GM23248 (cell line): ENCODE results near the gene MYO16.

Experiments used
- EZH2 ChIP-seq: fragments of 200-600 bp; sonication (generic); IDR thresholded peaks from 2 replicates; pipeline ENCODE4 v1.6.1; 2018; ENCODE audit warnings: antibody characterized with exemption, mild to moderate bottlenecking; ENCODE audit not compliant: insufficient read depth, poor library complexity, severe bottlenecking
- EZH2phosphoT487 ChIP-seq: fragments of 200-600 bp; sonication (generic); IDR thresholded peaks from 2 replicates; pipeline ENCODE4 v1.6.1; 2018; ENCODE audit warnings: antibody characterized with exemption, moderate library complexity, mild to moderate bottlenecking, low read depth; ENCODE audit not compliant: insufficient read depth

GRCh38 chr13:109024611-109025010, 395.2 kb downstream of the MYO16 start:
- TF ChIP-seq EZH2phosphoT487 (no peak), EZH2 (no peak)
